PC-9 (cell line): ENCODE results near the gene THADA. TPM values are rescaled to one million over a fixed set of nuclear protein-coding genes. Genes with fewer than 3 reads are reported as not detected.

Experiments
- BruUV-seq: library from RNA; stranded (reverse); fragments of 400-500 nt; replicated peaks from 2 replicates; lab custom pipeline; 2021; lab: Mats Ljungman, UMichigan
- CTCF ChIA-PET: fragments of 300-600 bp; sonication (Branson Sonifier 250); formaldehyde crosslinking; loops from one replicate; lab custom pipeline; 2022; ENCODE audit warnings: antibody characterized with exemption; lab: Charles Lee
- POLR2A ChIA-PET: fragments of 300-600 bp; sonication (Branson Sonifier 250); formaldehyde crosslinking; loops from one replicate; lab custom pipeline; 2022; ENCODE audit warnings: antibody characterized with exemption; ENCODE audit not compliant: unreplicated experiment; lab: Charles Lee
- DNase-seq, 2 experiments: peaks; one replicate each; pipeline versions ENCODE4 v3.0.0 to v3.0.0-alpha.2; 2015 to 2022; ENCODE audit warnings: mixed read lengths in 1 of 2
- H2AFZ ChIP-seq: fragments of 200-600 bp; sonication (generic); 2 replicates; pipeline ENCODE4 v1.8.1; 2017; ENCODE audit warnings: antibody characterized with exemption
- H3F3A ChIP-seq: fragments of 200-600 bp; sonication (generic); 2 replicates; pipeline ENCODE4 v1.8.1; 2017; ENCODE audit warnings: antibody characterized with exemption, mild to moderate bottlenecking, low read depth; ENCODE audit not compliant: insufficient read depth
- H3K27ac ChIP-seq: fragments of 200-600 bp; sonication (generic); 2 replicates; pipeline ENCODE4 v1.6.1; 2016; ENCODE audit warnings: mixed run types
- H3K27me3 ChIP-seq: fragments of 200-600 bp; sonication (generic); 2 replicates; pipeline ENCODE4 v1.6.1; 2016; ENCODE audit warnings: low read depth, mixed run types; ENCODE audit not compliant: insufficient read depth
- H3K36me3 ChIP-seq: fragments of 200-600 bp; sonication (generic); 2 replicates; pipeline ENCODE4 v1.6.1; 2016; ENCODE audit warnings: low read depth, mixed run types
- H3K4me1 ChIP-seq: fragments of 200-600 bp; sonication (generic); replicated peaks from 2 replicates; pipeline ENCODE4 v1.6.1; 2016; ENCODE audit warnings: mixed run types; ENCODE audit not compliant: insufficient read depth
- H3K4me2 ChIP-seq: fragments of 200-600 bp; sonication (generic); 2 replicates; pipeline ENCODE4 v1.6.1; 2017; ENCODE audit warnings: mixed run types
- H3K4me3 ChIP-seq: fragments of 200-600 bp; sonication (generic); 2 replicates; pipeline ENCODE4 v1.6.1; 2016; ENCODE audit warnings: mixed run types
- H3K79me2 ChIP-seq: fragments of 200-600 bp; sonication (generic); 2 replicates; pipeline ENCODE4 v1.6.1; 2017; ENCODE audit warnings: low read depth, mixed run types
- H3K9me2 ChIP-seq: fragments of 200-600 bp; sonication (generic); 2 replicates; pipeline ENCODE4 v1.8.1; 2017; ENCODE audit warnings: mild to moderate bottlenecking; ENCODE audit not compliant: insufficient read depth
- H3K9me3 ChIP-seq: fragments of 200-600 bp; sonication (generic); 2 replicates; pipeline ENCODE4 v1.8.1; 2016; ENCODE audit warnings: low read depth; ENCODE audit not compliant: insufficient read depth
- H4K20me1 ChIP-seq: fragments of 200-600 bp; sonication (generic); 2 replicates; pipeline ENCODE4 v1.8.1; 2017; ENCODE audit not compliant: insufficient read depth
- EZH2 ChIP-seq: fragments of 200-600 bp; sonication (generic); IDR thresholded peaks from 2 replicates; pipeline ENCODE4 v1.8.0; 2017; ENCODE audit warnings: antibody characterized with exemption, low read depth
- intact Hi-C: fragments of 100-400 bp; cut with micrococcal nuclease; formaldehyde crosslinking; loops from one replicate; pipeline ENCODE4 v1.10.0; 2022; ENCODE audit not compliant: unreplicated experiment
- total RNA-seq: library from RNA; stranded (reverse); gene quantifications from 2 replicates; pipeline ENCODE4 v1.2.3, GENCODE V29; 2021
- TF ChIP-seq, protein P1 (sequence below): fragments of 200-600 bp; sonication (generic); conservative IDR thresholded peaks from 2 replicates; pipeline ENCODE4 v1.6.1; 2017; ENCODE audit warnings: mixed run types, antibody characterized with exemption, mild to moderate bottlenecking, moderate library complexity

Gene THADA
- total RNA-seq, 1 experiment from 2014 or later, result 28.1 TPM

DNA sequence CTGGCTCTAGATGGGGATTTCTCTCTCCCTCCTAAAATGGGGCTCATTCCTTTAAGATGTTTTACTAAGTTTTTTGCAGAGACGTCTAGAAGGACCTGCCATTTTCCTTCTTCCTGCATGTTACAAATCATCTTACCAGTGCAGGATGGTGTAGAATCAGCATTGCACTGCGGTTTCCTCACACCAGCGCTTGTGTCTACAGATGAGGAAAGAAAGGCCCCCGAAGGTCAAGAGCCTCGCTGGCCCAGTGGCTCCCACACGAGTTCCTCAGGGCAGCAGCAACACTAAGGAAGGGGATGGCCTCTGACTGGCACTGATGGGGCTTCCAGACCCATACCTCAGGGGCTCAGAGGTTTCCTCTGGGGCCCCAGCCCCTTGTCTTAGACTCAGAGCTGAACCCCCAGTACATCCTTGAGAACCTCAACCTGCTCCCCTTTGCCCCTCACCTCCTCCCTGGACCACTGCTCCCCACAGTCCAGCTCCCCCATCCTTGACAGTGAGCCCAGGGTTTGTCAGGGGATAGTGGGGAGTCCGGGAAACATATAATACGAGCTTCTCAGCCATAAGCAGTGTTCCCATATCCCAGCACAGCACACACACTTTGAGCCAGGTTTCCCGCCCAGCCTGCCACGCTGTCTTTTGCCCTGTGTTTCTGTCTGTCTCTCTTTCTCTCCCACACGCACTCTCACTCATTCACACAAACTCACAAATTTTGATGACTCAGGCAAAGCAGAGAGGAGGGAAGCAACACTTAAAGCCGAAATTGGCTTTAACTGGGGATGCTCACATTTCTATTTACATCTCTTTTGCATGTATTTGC lies 398.9 kb downstream of the THADA start:
- H3K27ac ChIP-seq, result no peak overlapping the region
- no TSS peak for BruUV-seq
- H3K79me2 ChIP-seq, result no peaks in the 10 kb centered on the region
- H2AFZ ChIP-seq, result no peak overlapping the region
- peaks cover 24% of the 10 kb centered on the region for H3F3A ChIP-seq
- ChIA-PET POLR2A (interaction anchor here (0.6 kb wide), 1 partner anchor 284 kb away, joined by 6 read pairs; no protein-coding TSS in a partner anchor), CTCF (no interaction called here)
- no peaks in the 10 kb centered on the region for H3K36me3 ChIP-seq
- no peak overlapping the region for H3K4me3 ChIP-seq
- H3K9me3 ChIP-seq, result no peaks in the 10 kb centered on the region
- DNase-seq, result no peak
- H3K4me2 ChIP-seq, result no peak overlapping the region
- no peaks in the 10 kb centered on the region for H4K20me1 ChIP-seq
- no peak for TF ChIP-seq EZH2
- TF ChIP-seq, protein P1, sequence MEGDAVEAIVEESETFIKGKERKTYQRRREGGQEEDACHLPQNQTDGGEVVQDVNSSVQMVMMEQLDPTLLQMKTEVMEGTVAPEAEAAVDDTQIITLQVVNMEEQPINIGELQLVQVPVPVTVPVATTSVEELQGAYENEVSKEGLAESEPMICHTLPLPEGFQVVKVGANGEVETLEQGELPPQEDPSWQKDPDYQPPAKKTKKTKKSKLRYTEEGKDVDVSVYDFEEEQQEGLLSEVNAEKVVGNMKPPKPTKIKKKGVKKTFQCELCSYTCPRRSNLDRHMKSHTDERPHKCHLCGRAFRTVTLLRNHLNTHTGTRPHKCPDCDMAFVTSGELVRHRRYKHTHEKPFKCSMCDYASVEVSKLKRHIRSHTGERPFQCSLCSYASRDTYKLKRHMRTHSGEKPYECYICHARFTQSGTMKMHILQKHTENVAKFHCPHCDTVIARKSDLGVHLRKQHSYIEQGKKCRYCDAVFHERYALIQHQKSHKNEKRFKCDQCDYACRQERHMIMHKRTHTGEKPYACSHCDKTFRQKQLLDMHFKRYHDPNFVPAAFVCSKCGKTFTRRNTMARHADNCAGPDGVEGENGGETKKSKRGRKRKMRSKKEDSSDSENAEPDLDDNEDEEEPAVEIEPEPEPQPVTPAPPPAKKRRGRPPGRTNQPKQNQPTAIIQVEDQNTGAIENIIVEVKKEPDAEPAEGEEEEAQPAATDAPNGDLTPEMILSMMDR, result no peak
- intact Hi-C loops, result no loop called here
- peaks cover 53% of the 10 kb centered on the region for H3K4me1 ChIP-seq
- H3K9me2 ChIP-seq, result no peaks in the 10 kb centered on the region
- H3K27me3 ChIP-seq, result no peaks in the 10 kb centered on the region

DNA sequence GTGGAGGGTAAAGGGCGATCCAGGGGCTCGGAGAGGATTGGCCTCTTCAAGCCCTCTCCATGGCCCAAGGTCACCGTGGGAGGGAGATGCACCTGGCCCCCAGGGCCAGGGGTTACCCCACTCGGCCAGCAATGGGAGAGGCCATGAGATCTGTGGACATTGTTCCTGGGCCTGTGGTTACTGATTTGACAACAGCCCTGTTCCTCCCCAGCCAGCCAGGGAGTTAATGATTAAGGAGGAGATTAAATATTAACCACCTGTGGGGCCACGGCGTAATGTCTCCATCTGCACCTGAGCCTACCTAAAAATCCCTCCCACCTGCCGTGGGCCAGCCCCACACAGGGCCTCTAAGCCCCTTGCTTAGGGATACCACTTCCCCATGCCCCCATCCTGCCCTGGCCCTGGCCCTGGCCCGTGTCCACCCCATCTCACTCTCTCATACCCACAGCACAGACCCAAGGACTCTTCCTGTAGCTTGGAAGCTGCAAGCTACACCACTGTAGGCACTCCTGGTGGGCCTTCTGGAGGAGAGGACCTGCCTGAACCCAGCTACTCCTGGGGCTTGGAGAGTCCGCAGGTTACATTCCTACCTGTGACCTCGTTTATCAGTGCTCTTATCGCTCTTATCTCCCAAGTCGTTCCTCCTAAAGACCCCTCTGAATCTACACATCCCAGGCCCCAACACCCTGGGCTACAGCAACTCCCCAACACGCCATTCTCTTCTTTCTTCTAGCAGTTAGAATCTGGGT lies 401.5 kb downstream of the THADA start:
- Histone ChIP-seq H3K9me2 (no peaks in the 10 kb centered on the region), H3K27ac (no peak overlapping the region), H3K9me3 (no peaks in the 10 kb centered on the region), H3K79me2 (no peaks in the 10 kb centered on the region), H3K4me2 (no peak overlapping the region), H3F3A (peaks cover 4% of the 10 kb centered on the region; the same call in 1 of the 2 replicates), H3K27me3 (no peaks in the 10 kb centered on the region), H3K4me3 (no peak overlapping the region), H3K36me3 (no peaks in the 10 kb centered on the region), H3K4me1 (peaks cover 28% of the 10 kb centered on the region), H4K20me1 (no peaks in the 10 kb centered on the region), H2AFZ (no peak overlapping the region)
- no TSS peak for BruUV-seq
- POLR2A ChIA-PET, result no interaction called here
- CTCF ChIA-PET, result no interaction called here
- no peak for TF ChIP-seq EZH2
- TF ChIP-seq, protein P1, result no peak
- intact Hi-C loops, result no loop called here
- DNase-seq, result no peak

DNA sequence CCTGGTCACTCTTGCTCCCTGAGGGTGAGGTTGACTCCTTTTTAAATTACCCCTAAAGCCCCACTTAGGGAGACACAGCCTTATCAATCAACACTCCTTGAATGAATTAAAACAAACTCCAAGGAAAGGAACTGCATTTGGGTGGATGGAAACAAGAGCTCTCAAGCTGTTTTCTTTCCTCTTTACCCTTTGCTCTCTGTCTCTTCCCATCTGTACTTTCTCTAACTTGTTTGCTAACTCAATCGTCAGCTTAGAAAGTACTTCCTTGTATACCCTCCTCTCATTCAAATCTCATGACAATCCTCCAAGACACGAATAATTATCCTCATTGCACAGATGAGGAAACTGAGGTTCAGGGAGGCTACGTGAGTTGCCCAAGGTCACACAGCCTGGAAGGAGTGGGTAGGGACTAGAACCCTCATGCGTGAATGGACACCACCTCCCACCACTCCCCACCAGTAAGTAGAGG lies 402.2 kb downstream of the THADA start:
- Histone ChIP-seq H3K4me3 (no peak overlapping the region), H3K9me2 (no peaks in the 10 kb centered on the region), H3K4me2 (no peak overlapping the region), H3K27ac (no peak overlapping the region), H4K20me1 (no peaks in the 10 kb centered on the region), H3F3A (no peaks in the 10 kb centered on the region), H2AFZ (no peak overlapping the region), H3K36me3 (no peaks in the 10 kb centered on the region), H3K79me2 (no peaks in the 10 kb centered on the region), H3K4me1 (peaks cover 26% of the 10 kb centered on the region; the same call in 1 of the 2 replicates), H3K9me3 (no peaks in the 10 kb centered on the region), H3K27me3 (no peaks in the 10 kb centered on the region)
- intact Hi-C loops, result no loop called here
- ChIA-PET POLR2A (no interaction called here), CTCF (no interaction called here)
- no peak for TF ChIP-seq EZH2
- TF ChIP-seq, protein P1, result no peak
- no peak for DNase-seq
- no TSS peak for BruUV-seq
